Liver (tissue), 3 donors: ENCODE measurements around the gene STK39.

Experiments
- ATF3 ChIP-seq: IDR thresholded peaks from 2 replicates; pipeline ENCODE4 v1.6.1; 2016; ENCODE audit warnings: antibody characterized with exemption
- CTCF ChIP-seq: fragments of 150-350 bp; IDR thresholded peaks from 2 replicates; pipeline ENCODE4 v1.5.1; 2017; ENCODE audit warnings: improper control_type of control experiment, low read depth, low read length; ENCODE audit not compliant: missing input control
- GABPA ChIP-seq, 2 donors: IDR thresholded peaks in 1 of 2; conservative IDR thresholded peaks in 1 of 2; 2 replicates each; pipeline ENCODE4 v1.6.1; 2016; ENCODE audit warnings: antibody characterized with exemption in 2 of 2, mild to moderate bottlenecking in 1 of 2, moderate library complexity in 1 of 2
- HNF4A ChIP-seq, 2 donors: conservative IDR thresholded peaks; 2 replicates each; pipeline ENCODE4 v1.6.1; 2016; ENCODE audit warnings: antibody characterized with exemption in 2 of 2, mild to moderate bottlenecking in 2 of 2
- RAD21 ChIP-seq, 2 donors: IDR thresholded peaks; 2 replicates each; pipeline ENCODE4 v1.6.1; 2016; ENCODE audit warnings: antibody characterized with exemption in 2 of 2, mild to moderate bottlenecking in 2 of 2
- ZBTB33 ChIP-seq: IDR thresholded peaks from 2 replicates; pipeline ENCODE4 v1.6.1; 2016; ENCODE audit warnings: antibody characterized with exemption
- donor health status: healthy.
- donor health status: healthy.

GRCh38 chr2:168145426-168146310 is 101.7 kb downstream of the STK39 start:
- TF ChIP-seq ATF3 (no peak), CTCF (no peak), ZBTB33 (no peak), HNF4A (conservative IDR thresholded peaks at IDR 0.05) (no peak), RAD21 (IDR thresholded peaks at IDR 0.05) (no peak), GABPA (IDR thresholded peaks at IDR 0.05 in 1 of 2, conservative IDR thresholded peaks at IDR 0.05 in 1 of 2) (no peak)
